ENCODE data around the gene HDGFL3. TPM values are rescaled to one million over a fixed set of nuclear protein-coding genes. Genes with fewer than 3 reads are reported as not detected.

The HDGFL3 gene
- total and polyA plus RNA-seq, 2 donors (not counting 3 experiments of a cell fraction or from before 2014, with no cell fraction given), result 20.2 to 155 TPM

- DNase-seq (ENCODE audit: low read depth, low spot score) (no peak), FAIRE-seq (no peak)
- Histone ChIP-seq H3K36me3 (ENCODE audit: control insufficient read depth in 2 of 2, extremely low read depth in 1 of 2, insufficient read depth in 2 of 2, low read length in 2 of 2) (peaks cover 8 to 31% of the 10 kb centered on the region in 2 experiments), H3K4me3 (replicated peaks in 1 of 3; ENCODE audit: insufficient read depth in 1 of 3, low read depth in 1 of 3, low read length in 3 of 3) (no peak overlapping the region), H3K27me3 (ENCODE audit: control insufficient read depth in 2 of 2, insufficient read depth in 2 of 2, low read length in 2 of 2) (no peaks in the 10 kb centered on the region), H3K9me1 (replicated peaks; ENCODE audit: control insufficient read depth, extremely low read depth, insufficient read depth, low read length) (peaks cover 3% of the 10 kb centered on the region), H3K9ac (replicated peaks; ENCODE audit: extremely low read depth, insufficient read depth, low read length) (no peak overlapping the region), H3K79me2 (ENCODE audit: control insufficient read depth, insufficient read depth, low read length) (no peaks in the 10 kb centered on the region), H2AFZ (ENCODE audit: low read depth, low read length) (no peak overlapping the region), H3K4me1 (ENCODE audit: control insufficient read depth, extremely low read depth, insufficient read depth, low read length) (no peaks in the 10 kb centered on the region), H4K20me1 (replicated peaks; ENCODE audit: control insufficient read depth, extremely low read depth, insufficient read depth, low read length) (no peaks in the 10 kb centered on the region), H3K4me2 (ENCODE audit: insufficient read depth, low read length) (no peak overlapping the region), H3K27ac (ENCODE audit: insufficient read depth, low read depth, low read length) (no peak overlapping the region), H3K9me3 (replicated peaks; ENCODE audit: control insufficient read depth, insufficient read depth, low read length) (no peaks in the 10 kb centered on the region)
- intact Hi-C loops (cut with micrococcal nuclease) (no loop called here), dilution Hi-C loops (cut with MboI; ENCODE audit: extremely low pct_ligation_motif_present, low sequenced_read_pairs) (no loop called here)
- POLR2A ChIA-PET, result interaction anchor here (0.6 kb wide), 1 partner anchor 128 kb away, joined by 7 read pairs; no protein-coding TSS in a partner anchor
- no TSS peak for BruUV-seq (replicated peaks)
- CTCF ChIA-PET, result interaction anchor here (2.2 kb wide), 1 partner anchor 11 kb away, joined by 5 read pairs; no protein-coding TSS in a partner anchor
- TF ChIP-seq POLR2AphosphoS5 (IDR thresholded peaks at IDR 0.05; ENCODE audit: insufficient read depth, low read depth, low read length), result no peak
- no peak for TF ChIP-seq EZH2 (IDR thresholded peaks at IDR 0.05; ENCODE audit: borderline replicate concordance, low read depth, low read length, severe bottlenecking)
- TF ChIP-seq GATA2 (IDR thresholded peaks at IDR 0.05; ENCODE audit: insufficient read depth, insufficient read length, low read depth, low read length), result no peak
- no peak for TF ChIP-seq JUN (IDR thresholded peaks at IDR 0.05; ENCODE audit: borderline replicate concordance, insufficient read depth, insufficient read length, low read depth)
- no peak for TF ChIP-seq FOS (IDR thresholded peaks at IDR 0.05; ENCODE audit: borderline replicate concordance, insufficient read depth, low read length)
- TF ChIP-seq CTCF (IDR thresholded peaks at IDR 0.05; ENCODE audit: extremely low read depth in 1 of 2, insufficient read depth in 1 of 2, low read depth in 1 of 2, low read length in 2 of 2), result no peak
- no peak for TF ChIP-seq MYC (IDR thresholded peaks at IDR 0.05; ENCODE audit: low read depth, low read length)
- no peak for TF ChIP-seq MAX (IDR thresholded peaks at IDR 0.05; ENCODE audit: insufficient read depth, insufficient read length)
- TF ChIP-seq POLR2A (IDR thresholded peaks at IDR 0.05; ENCODE audit: low read depth, low read length), result no peak
Measured at GRCh38 chr15:83153288-83153687, 54.3 kb downstream of the HDGFL3 start.

Data from endothelial cell of umbilical vein (primary cell).